HAP-1 (cell line): ENCODE measurements around the gene L2HGDH.

Experiments used
- DNase-seq, 2 experiments: peaks; one replicate each; pipeline ENCODE4 v3.0.0-alpha.2; 2016 to 2020; ENCODE audit warnings: low spot score in 2 of 2
- H3K27me3 ChIP-seq: fragments of 250-450 bp; sonication (Bioruptor Pico); 2 replicates; pipeline ENCODE4 v1.5.1; 2020; ENCODE audit warnings: low read depth, mild to moderate bottlenecking, moderate library complexity
- H3K36me3 ChIP-seq: fragments of 250-450 bp; sonication (Bioruptor Pico); replicated peaks from 2 replicates; pipeline ENCODE4 v1.5.1; 2020; ENCODE audit warnings: mild to moderate bottlenecking
- H3K4me1 ChIP-seq: fragments of 250-450 bp; sonication (Bioruptor Pico); 2 replicates; pipeline ENCODE4 v1.5.1; 2020; ENCODE audit warnings: mild to moderate bottlenecking
- H3K4me3 ChIP-seq: fragments of 250-450 bp; sonication (Bioruptor Pico); 2 replicates; pipeline ENCODE4 v1.5.1; 2020; ENCODE audit warnings: mild to moderate bottlenecking, moderate library complexity
- H3K9me3 ChIP-seq: fragments of 250-450 bp; sonication (Bioruptor Pico); 2 replicates; pipeline ENCODE4 v1.5.1; 2020; ENCODE audit warnings: mild to moderate bottlenecking, moderate library complexity
- in situ Hi-C: fragments of 300-500 bp; cut with MboI; formaldehyde crosslinking; loops from 3 replicates; pipeline ENCODE4 v1.14.3; 2020; ENCODE audit warnings: low sequenced_read_pairs, inconsistent platforms, mixed read lengths

Gene L2HGDH

DNA sequence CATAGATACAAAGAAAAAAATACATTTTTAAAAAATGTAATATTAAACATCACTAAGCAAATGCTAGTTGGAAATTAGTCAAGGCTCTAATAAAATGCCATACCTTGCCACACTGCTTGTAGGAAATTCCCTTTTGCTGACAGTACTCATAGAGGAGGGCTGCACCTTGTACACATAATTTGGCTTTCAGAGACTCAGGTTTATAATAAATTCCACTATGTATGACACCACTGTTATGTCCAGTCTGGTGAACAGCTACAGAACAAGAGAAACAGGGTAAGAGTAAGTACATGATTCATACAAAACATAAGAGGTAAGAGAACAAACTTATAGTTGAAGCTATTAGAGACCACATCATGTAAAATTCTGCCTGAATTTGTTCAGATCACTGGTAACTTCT lies 10.1 kb downstream of the L2HGDH start:
- Histone ChIP-seq H3K4me3 (no peak overlapping the region), H3K9me3 (0 out of 2 replicates have a peak, but pooled peaks cover 2% of the 10 kb centered on the region), H3K27me3 (no peaks in the 10 kb centered on the region), H3K4me1 (no peaks in the 10 kb centered on the region), H3K36me3 (no peaks in the 10 kb centered on the region; the same call in none of the 2 replicates)
- in situ Hi-C loops, result no loop called here
- no peak for DNase-seq

- Histone ChIP-seq H3K4me1 (no peaks in the 10 kb centered on the region), H3K9me3 (0 out of 2 replicates have a peak, but pooled peaks cover 2% of the 10 kb centered on the region), H3K27me3 (no peaks in the 10 kb centered on the region), H3K36me3 (no peaks in the 10 kb centered on the region; the same call in none of the 2 replicates), H3K4me3 (no peak overlapping the region)
- in situ Hi-C loops, result no loop called here
- DNase-seq, result no peak
These were observed 12.4 kb downstream of the L2HGDH start for GRCh38 chr14:50299585-50299984.

GRCh38 chr14:50290306-50290705 lies 21.7 kb downstream of the L2HGDH start:
- in situ Hi-C loops, result no loop called here
- H3K27me3 ChIP-seq, result no peaks in the 10 kb centered on the region
- DNase-seq, result no peak

GRCh38 chr14:50288146-50288545 lies 23.9 kb downstream of the L2HGDH start:
- no peak for DNase-seq
- Histone ChIP-seq H3K36me3 (0 out of 2 replicates have a peak, but pooled peaks cover 4% of the 10 kb centered on the region), H3K27me3 (no peaks in the 10 kb centered on the region), H3K4me3 (no peak overlapping the region), H3K9me3 (no peaks in the 10 kb centered on the region), H3K4me1 (no peaks in the 10 kb centered on the region)
- in situ Hi-C loops, result no loop called here

More at GRCh38 chr14:50290306-50290705, 21.7 kb downstream of the L2HGDH start:
- H3K4me1 ChIP-seq, result no peaks in the 10 kb centered on the region
- peaks cover 10% of the 10 kb centered on the region; the same call in 1 of the 2 replicates for H3K36me3 ChIP-seq
- no peaks in the 10 kb centered on the region for H3K9me3 ChIP-seq
- H3K4me3 ChIP-seq, result no peak overlapping the region

DNA sequence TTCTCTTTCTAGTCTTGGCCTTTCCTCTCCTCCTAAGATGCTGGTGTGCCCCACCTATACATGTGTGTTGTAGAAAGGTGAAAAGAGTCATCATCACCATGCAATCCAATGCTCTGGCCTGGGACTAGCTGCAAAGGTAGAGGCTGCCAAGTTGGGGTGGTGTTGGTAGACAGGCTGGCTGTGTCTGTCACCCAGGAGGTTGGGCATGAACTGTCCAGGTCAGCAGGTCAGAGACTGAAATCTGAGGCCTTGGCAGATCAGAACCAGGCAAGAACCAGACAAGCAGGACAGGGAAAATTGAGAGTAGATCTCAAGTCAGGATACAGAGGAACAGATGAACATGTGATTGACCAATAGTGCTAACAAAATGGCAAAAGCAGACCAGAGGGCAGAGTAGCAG lies 26.2 kb downstream of the L2HGDH start:
- no peak overlapping the region for H3K4me3 ChIP-seq
- H3K4me1 ChIP-seq, result no peaks in the 10 kb centered on the region
- no peaks in the 10 kb centered on the region; the same call in 1 of the 2 replicates for H3K36me3 ChIP-seq
- in situ Hi-C loops, result no loop called here
- no peaks in the 10 kb centered on the region for H3K9me3 ChIP-seq
- no peaks in the 10 kb centered on the region for H3K27me3 ChIP-seq
- no peak for DNase-seq

DNA sequence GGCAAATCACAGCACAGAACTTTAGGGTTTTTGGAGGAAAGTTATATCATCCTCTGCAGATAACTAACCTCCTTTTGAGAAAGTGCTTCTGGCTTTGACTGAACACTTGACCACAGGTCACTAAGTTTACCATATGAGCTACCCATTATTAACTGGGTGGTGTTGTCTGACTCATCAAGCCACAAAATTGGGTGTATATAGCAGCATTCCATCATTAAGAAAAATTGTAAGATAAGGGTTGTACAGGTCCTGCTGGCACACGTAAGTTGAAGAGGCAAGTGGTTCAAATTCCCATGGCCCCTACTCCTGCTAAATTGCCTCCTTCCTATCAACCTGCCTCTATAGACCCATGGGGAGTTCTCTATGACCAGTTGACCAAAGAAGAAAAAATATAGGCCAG lies 39.5 kb downstream of the L2HGDH start:
- Histone ChIP-seq H3K4me1 (no peaks in the 10 kb centered on the region), H3K27me3 (no peaks in the 10 kb centered on the region), H3K36me3 (no peaks in the 10 kb centered on the region; the same call in 1 of the 2 replicates), H3K4me3 (no peak overlapping the region), H3K9me3 (no peaks in the 10 kb centered on the region)
- no peak for DNase-seq
- in situ Hi-C loops, result no loop called here

DNA sequence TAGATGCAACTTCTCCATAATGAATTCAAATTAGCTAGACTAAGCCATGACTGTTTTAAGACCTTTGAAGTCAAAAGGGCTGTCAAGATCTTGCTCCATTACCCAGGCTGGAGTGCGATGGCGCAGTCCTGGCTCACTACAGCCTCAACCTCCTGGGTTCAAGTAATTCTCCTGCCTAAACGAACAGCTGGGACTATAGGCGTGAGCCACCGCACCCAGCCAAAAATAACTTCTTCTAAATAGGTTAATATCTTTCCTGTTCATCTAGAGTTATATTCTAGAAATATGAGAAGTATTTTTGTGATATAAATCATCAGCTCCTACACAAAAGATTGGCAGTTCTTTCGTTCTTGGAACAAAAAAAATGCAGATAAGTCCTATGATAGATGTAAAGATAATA lies 41.1 kb downstream of the L2HGDH start:
- Histone ChIP-seq H3K27me3 (no peaks in the 10 kb centered on the region), H3K4me3 (no peak overlapping the region), H3K9me3 (no peaks in the 10 kb centered on the region), H3K4me1 (no peaks in the 10 kb centered on the region), H3K36me3 (no peaks in the 10 kb centered on the region; the same call in 1 of the 2 replicates)
- no peak for DNase-seq
- in situ Hi-C loops, result no loop called here

DNA sequence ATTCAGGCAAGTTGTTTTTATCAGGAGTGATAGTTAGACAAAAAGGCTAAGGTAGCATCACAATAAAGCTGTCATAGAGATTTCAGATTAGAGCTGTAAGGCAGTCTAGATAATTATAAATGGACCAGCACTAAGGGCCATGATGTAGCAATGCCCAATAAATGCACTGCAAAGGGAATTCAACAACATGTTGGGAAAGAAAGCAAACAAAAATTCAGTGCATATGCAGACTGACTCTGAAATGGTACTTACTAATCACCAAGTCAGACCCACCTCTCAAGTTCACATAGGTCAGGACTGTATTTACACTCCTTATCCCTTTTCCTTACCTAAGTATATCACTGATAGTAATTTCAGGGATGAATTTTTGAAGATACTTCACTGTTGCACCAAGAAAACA lies 47.0 kb downstream of the L2HGDH start:
- in situ Hi-C loops, result no loop called here
- DNase-seq, result no peak
- no peaks in the 10 kb centered on the region for H3K9me3 ChIP-seq
- H3K36me3 ChIP-seq, result peaks cover 16% of the 10 kb centered on the region
- H3K27me3 ChIP-seq, result no peaks in the 10 kb centered on the region
- H3K4me3 ChIP-seq, result no peak overlapping the region
- H3K4me1 ChIP-seq, result no peaks in the 10 kb centered on the region

GRCh38 chr14:50263321-50263720 lies 48.7 kb downstream of the L2HGDH start:
- in situ Hi-C loops, result no loop called here

DNA sequence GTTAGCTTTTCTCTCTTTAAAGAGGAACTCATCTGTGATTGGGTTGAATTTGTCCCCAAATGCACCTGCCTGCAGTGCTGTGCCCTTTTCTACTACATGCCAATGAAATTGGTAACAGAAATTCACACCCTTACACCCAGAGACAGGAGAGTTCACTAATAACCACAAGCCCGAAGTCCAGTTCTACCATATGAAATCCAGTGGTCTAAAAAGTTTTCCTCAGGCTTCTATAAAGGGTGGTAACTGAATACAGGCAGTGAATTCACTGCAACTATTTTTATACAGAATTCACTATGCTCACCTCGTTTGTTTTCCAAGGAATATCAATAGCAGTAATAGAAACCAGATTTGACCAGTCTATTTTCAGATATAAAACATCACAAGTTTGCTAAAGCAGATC lies 49.2 kb downstream of the L2HGDH start:
- Histone ChIP-seq H3K4me3 (no peak overlapping the region), H3K4me1 (no peaks in the 10 kb centered on the region), H3K27me3 (no peaks in the 10 kb centered on the region), H3K36me3 (peaks cover 16% of the 10 kb centered on the region), H3K9me3 (no peaks in the 10 kb centered on the region)
- in situ Hi-C loops, result no loop called here
- no peak for DNase-seq

More at GRCh38 chr14:50263321-50263720, 48.7 kb downstream of the L2HGDH start:
- Histone ChIP-seq H3K4me1 (no peaks in the 10 kb centered on the region), H3K9me3 (no peaks in the 10 kb centered on the region), H3K4me3 (no peak overlapping the region), H3K36me3 (peaks cover 16% of the 10 kb centered on the region), H3K27me3 (no peaks in the 10 kb centered on the region)
- DNase-seq, result no peak

DNA sequence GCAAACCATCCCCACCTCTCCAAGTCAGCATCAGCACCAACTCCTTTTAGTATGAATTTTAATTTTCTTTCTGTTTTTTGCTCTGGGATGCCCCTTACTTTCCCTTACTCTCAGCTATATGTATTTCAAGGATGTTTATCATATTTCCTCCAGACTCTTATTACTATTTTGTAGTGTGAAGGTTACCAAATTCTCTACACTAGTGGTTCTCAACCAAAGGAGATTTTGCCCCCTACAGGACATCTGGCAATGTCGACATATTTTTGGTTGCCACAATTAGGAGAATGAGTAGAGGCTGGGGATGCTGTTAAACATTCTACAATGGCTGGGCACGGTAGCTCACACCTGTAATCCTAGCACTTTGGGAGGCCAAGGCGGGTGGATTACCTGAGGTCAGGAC lies 51.5 kb downstream of the L2HGDH start:
- in situ Hi-C loops, result no loop called here
- peaks cover 16% of the 10 kb centered on the region for H3K36me3 ChIP-seq
- H3K27me3 ChIP-seq, result no peaks in the 10 kb centered on the region
- H3K4me3 ChIP-seq, result no peak overlapping the region
- peak; percentile 15 to 19 for DNase-seq
- no peaks in the 10 kb centered on the region for H3K9me3 ChIP-seq
- no peaks in the 10 kb centered on the region for H3K4me1 ChIP-seq

DNA sequence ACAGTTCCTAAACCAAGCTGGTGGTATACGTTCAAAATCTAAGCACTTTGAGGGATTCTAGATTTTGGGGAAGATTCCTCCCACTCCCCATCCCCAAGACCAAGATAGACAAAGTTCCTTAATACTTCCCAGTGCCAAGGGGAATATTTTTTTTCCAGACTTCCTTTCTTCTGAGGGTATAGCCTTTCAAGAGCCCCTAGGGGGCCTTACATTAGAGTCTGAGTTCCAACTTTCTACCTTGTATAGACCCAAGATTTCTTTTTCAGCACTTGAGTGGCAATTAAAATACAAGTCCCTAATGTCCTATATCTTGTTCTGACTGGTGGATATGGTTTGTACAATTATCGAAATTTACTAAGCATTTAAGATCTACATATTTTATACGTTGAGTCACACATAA lies 52.0 kb downstream of the L2HGDH start:
- in situ Hi-C loops, result no loop called here
- H3K4me3 ChIP-seq, result no peak overlapping the region
- DNase-seq, result no peak

DNA sequence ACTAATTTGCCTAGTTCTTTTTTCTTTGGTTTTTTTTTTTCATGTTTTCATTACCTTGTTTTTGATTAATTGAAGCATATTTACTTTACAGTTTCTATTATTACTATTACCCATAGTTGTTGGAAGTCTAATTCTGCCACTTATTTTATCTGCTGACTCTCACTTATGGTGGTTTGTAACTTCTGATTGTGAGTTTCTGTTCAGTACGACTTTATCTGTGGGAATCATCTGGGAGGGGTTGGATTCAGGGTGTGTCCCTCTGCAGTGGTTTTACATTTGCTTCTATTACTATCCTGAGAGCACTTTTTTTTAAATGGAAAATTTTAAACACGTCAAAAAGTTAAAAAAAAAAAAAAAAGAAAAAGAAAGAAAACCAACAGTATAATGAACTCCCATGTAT lies 54.3 kb downstream of the L2HGDH start:
- Histone ChIP-seq H3K4me3 (no peak overlapping the region), H3K4me1 (peaks cover 3% of the 10 kb centered on the region; the same call in 1 of the 2 replicates)
- DNase-seq, result no peak

More for the DNA sequence above, 52.0 kb downstream of the L2HGDH start:
- peaks cover 16% of the 10 kb centered on the region for H3K36me3 ChIP-seq
- H3K4me1 ChIP-seq, result no peaks in the 10 kb centered on the region
- H3K27me3 ChIP-seq, result no peaks in the 10 kb centered on the region
- H3K9me3 ChIP-seq, result no peaks in the 10 kb centered on the region

GRCh38 chr14:50254248-50254647 lies 57.8 kb downstream of the L2HGDH start:
- Histone ChIP-seq H3K4me3 (no peak overlapping the region), H3K9me3 (no peaks in the 10 kb centered on the region), H3K4me1 (peaks cover 7% of the 10 kb centered on the region; the same call in 1 of the 2 replicates), H3K27me3 (no peaks in the 10 kb centered on the region), H3K36me3 (peaks cover 7% of the 10 kb centered on the region; the same call in 1 of the 2 replicates)
- in situ Hi-C loops, result no loop called here
- no peak for DNase-seq

More for the DNA sequence above, 54.3 kb downstream of the L2HGDH start:
- in situ Hi-C loops, result no loop called here
- Histone ChIP-seq H3K9me3 (no peaks in the 10 kb centered on the region), H3K27me3 (no peaks in the 10 kb centered on the region), H3K36me3 (peaks cover 9% of the 10 kb centered on the region; the same call in 1 of the 2 replicates)
